ENCODE data around the gene ALKBH3. TPM values are rescaled to one million over a fixed set of nuclear protein-coding genes. Genes with fewer than 3 reads are reported as not detected.

Gene ALKBH3
- total and polyA plus RNA-seq, 2 donors (not counting 3 experiments of a cell fraction or from before 2014, with no cell fraction given) = 28.0 to 34.7 TPM

DNA sequence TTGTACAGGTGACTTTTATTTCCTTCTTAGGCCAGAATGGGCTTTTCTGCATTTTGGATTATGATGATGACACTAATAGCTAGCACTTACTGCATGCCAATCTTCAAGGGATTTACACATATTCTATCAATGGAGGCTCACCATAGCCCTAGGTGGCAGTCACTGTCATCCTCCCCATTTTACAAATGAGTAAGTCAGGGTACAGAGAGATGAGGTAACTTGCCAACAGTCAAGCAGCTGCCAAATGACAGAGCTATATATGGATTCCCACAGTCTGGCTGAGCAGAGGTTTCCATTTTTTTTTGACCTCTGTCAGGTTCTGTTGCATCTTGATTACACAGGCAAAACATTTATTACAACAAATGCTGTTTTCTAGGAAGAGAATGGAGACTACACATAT lies 38.0 kb downstream of the ALKBH3 start:
- Histone ChIP-seq H3K79me2 (ENCODE audit: control insufficient read depth, insufficient read depth, low read length) (no peaks in the 10 kb centered on the region), H3K9me1 (replicated peaks; ENCODE audit: control insufficient read depth, extremely low read depth, insufficient read depth, low read length) (no peaks in the 10 kb centered on the region), H3K4me1 (ENCODE audit: control insufficient read depth, extremely low read depth, insufficient read depth, low read length) (peaks cover 23% of the 10 kb centered on the region), H3K9ac (replicated peaks; ENCODE audit: extremely low read depth, insufficient read depth, low read length) (no peak overlapping the region), H3K36me3 (ENCODE audit: control insufficient read depth in 2 of 2, extremely low read depth in 1 of 2, insufficient read depth in 2 of 2, low read length in 2 of 2) (peaks cover 2 to 3% of the 10 kb centered on the region in 2 experiments), H3K27ac (ENCODE audit: insufficient read depth, low read depth, low read length) (no peak overlapping the region), H3K27me3 (ENCODE audit: control insufficient read depth in 2 of 2, insufficient read depth in 2 of 2, low read length in 2 of 2) (no peaks in the 10 kb centered on the region), H4K20me1 (replicated peaks; ENCODE audit: control insufficient read depth, extremely low read depth, insufficient read depth, low read length) (peaks cover 4% of the 10 kb centered on the region), H3K9me3 (replicated peaks; ENCODE audit: control insufficient read depth, insufficient read depth, low read length) (no peaks in the 10 kb centered on the region), H3K4me3 (replicated peaks in 1 of 3; ENCODE audit: insufficient read depth in 1 of 3, low read depth in 1 of 3, low read length in 3 of 3) (no peak overlapping the region), H2AFZ (ENCODE audit: low read depth, low read length) (no peak overlapping the region), H3K4me2 (ENCODE audit: insufficient read depth, low read length) (no peak overlapping the region)
- no TSS peak for BruUV-seq (replicated peaks)
- FAIRE-seq (no peak), DNase-seq (ENCODE audit: low read depth, low spot score) (no peak)
- intact Hi-C loops (cut with micrococcal nuclease) = no loop called here
- CTCF ChIA-PET = interaction anchor here (0.9 to 2.1 kb wide), 5 partner anchors 10 to 29 kb away, joined by 3 to 15 read pairs (median 6); partner anchors contain the start of gene C11orf96
- dilution Hi-C loops (cut with MboI; ENCODE audit: extremely low pct_ligation_motif_present, low sequenced_read_pairs) = no loop called here
- TF ChIP-seq, protein P1, sequence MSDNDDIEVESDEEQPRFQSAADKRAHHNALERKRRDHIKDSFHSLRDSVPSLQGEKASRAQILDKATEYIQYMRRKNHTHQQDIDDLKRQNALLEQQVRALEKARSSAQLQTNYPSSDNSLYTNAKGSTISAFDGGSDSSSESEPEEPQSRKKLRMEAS (IDR thresholded peaks at IDR 0.05; ENCODE audit: insufficient read depth, insufficient read length) = no peak
- TF ChIP-seq JUN (IDR thresholded peaks at IDR 0.05; ENCODE audit: borderline replicate concordance, insufficient read depth, insufficient read length, low read depth) (no peak), POLR2AphosphoS5 (IDR thresholded peaks at IDR 0.05; ENCODE audit: insufficient read depth, low read depth, low read length) (no peak), GATA2 (IDR thresholded peaks at IDR 0.05; ENCODE audit: insufficient read depth, insufficient read length, low read depth, low read length) (no peak), EZH2 (IDR thresholded peaks at IDR 0.05; ENCODE audit: borderline replicate concordance, low read depth, low read length, severe bottlenecking) (no peak), MYC (IDR thresholded peaks at IDR 0.05; ENCODE audit: low read depth, low read length) (no peak), FOS (IDR thresholded peaks at IDR 0.05; ENCODE audit: borderline replicate concordance, insufficient read depth, low read length) (no peak), POLR2A (IDR thresholded peaks at IDR 0.05; ENCODE audit: low read depth, low read length) (no peak)
- TF ChIP-seq, protein P2, sequence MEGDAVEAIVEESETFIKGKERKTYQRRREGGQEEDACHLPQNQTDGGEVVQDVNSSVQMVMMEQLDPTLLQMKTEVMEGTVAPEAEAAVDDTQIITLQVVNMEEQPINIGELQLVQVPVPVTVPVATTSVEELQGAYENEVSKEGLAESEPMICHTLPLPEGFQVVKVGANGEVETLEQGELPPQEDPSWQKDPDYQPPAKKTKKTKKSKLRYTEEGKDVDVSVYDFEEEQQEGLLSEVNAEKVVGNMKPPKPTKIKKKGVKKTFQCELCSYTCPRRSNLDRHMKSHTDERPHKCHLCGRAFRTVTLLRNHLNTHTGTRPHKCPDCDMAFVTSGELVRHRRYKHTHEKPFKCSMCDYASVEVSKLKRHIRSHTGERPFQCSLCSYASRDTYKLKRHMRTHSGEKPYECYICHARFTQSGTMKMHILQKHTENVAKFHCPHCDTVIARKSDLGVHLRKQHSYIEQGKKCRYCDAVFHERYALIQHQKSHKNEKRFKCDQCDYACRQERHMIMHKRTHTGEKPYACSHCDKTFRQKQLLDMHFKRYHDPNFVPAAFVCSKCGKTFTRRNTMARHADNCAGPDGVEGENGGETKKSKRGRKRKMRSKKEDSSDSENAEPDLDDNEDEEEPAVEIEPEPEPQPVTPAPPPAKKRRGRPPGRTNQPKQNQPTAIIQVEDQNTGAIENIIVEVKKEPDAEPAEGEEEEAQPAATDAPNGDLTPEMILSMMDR (IDR thresholded peaks at IDR 0.05; ENCODE audit: extremely low read depth in 1 of 2, insufficient read depth in 1 of 2, low read depth in 1 of 2, low read length in 2 of 2) = no peak
- POLR2A ChIA-PET = interaction anchor here (1.1 kb wide), 1 partner anchor 15 kb away, joined by 3 read pairs; no protein-coding TSS in a partner anchor

Measured in endothelial cell of umbilical vein (primary cell).